Measurements from ENCODE around the gene ZNF428.

The ZNF428 gene

GRCh38 chr19:43634506-43634871 is 15.1 kb upstream of the ZNF428 start:
- Histone ChIP-seq H3K36me3 (replicated peaks) (no peaks in the 10 kb centered on the region), H3K4me3 (ENCODE audit: low read depth, low read length) (no peak overlapping the region), H3K27me3 (replicated peaks) (peaks cover 7% of the 10 kb centered on the region), H3K27ac (no peak overlapping the region)
- no peak for TF ChIP-seq CTCF (IDR thresholded peaks at IDR 0.05; ENCODE audit: low read depth, low read length, missing control alignments)
- no peak for DNase-seq
- in situ Hi-C loops (cut with HindIII; ENCODE audit: low pct_ligation_motif_present, low sequenced_read_pairs): no loop called here

GRCh38 chr19:43634068-43634467 is 14.6 kb upstream of the ZNF428 start:
- Histone ChIP-seq H3K27ac (no peak overlapping the region), H3K36me3 (replicated peaks) (no peaks in the 10 kb centered on the region), H3K27me3 (replicated peaks) (peaks cover 5% of the 10 kb centered on the region), H3K4me3 (ENCODE audit: low read depth, low read length) (no peak overlapping the region)
- no peak for DNase-seq
- in situ Hi-C loops (cut with HindIII; ENCODE audit: low pct_ligation_motif_present, low sequenced_read_pairs): no loop called here
- no peak for TF ChIP-seq CTCF (IDR thresholded peaks at IDR 0.05; ENCODE audit: low read depth, low read length, missing control alignments)

GRCh38 chr19:43633520-43633919 is 14.1 kb upstream of the ZNF428 start:
- no peaks in the 10 kb centered on the region for H3K27me3 ChIP-seq (replicated peaks)

GRCh38 chr19:43631491-43631890 is 12.1 kb upstream of the ZNF428 start:
- no peaks in the 10 kb centered on the region for H3K27me3 ChIP-seq (replicated peaks)

More at GRCh38 chr19:43633520-43633919, 14.1 kb upstream of the ZNF428 start:
- Histone ChIP-seq H3K4me3 (ENCODE audit: low read depth, low read length) (no peak overlapping the region), H3K27ac (no peak overlapping the region), H3K36me3 (replicated peaks) (no peaks in the 10 kb centered on the region)
- in situ Hi-C loops (cut with HindIII; ENCODE audit: low pct_ligation_motif_present, low sequenced_read_pairs): no loop called here
- TF ChIP-seq CTCF (IDR thresholded peaks at IDR 0.05; ENCODE audit: low read depth, low read length, missing control alignments): no peak
- DNase-seq: no peak

GRCh38 chr19:43628646-43629326 is 9.4 kb upstream of the ZNF428 start:
- no peak for DNase-seq
- Histone ChIP-seq H3K27ac (no peak overlapping the region), H3K27me3 (replicated peaks) (no peaks in the 10 kb centered on the region), H3K4me3 (ENCODE audit: low read depth, low read length) (no peak overlapping the region), H3K36me3 (replicated peaks) (no peaks in the 10 kb centered on the region)
- in situ Hi-C loops (cut with HindIII; ENCODE audit: low pct_ligation_motif_present, low sequenced_read_pairs): no loop called here
- TF ChIP-seq CTCF (IDR thresholded peaks at IDR 0.05; ENCODE audit: low read depth, low read length, missing control alignments): no peak

More at GRCh38 chr19:43631491-43631890, 12.1 kb upstream of the ZNF428 start:
- DNase-seq: no peak
- TF ChIP-seq CTCF (IDR thresholded peaks at IDR 0.05; ENCODE audit: low read depth, low read length, missing control alignments): no peak
- Histone ChIP-seq H3K27ac (no peak overlapping the region), H3K36me3 (replicated peaks) (no peaks in the 10 kb centered on the region), H3K4me3 (ENCODE audit: low read depth, low read length) (no peak overlapping the region)
- in situ Hi-C loops (cut with HindIII; ENCODE audit: low pct_ligation_motif_present, low sequenced_read_pairs): no loop called here

GRCh38 chr19:43626838-43627237 is 7.4 kb upstream of the ZNF428 start:
- H3K27ac ChIP-seq: no peak overlapping the region
- no peak for TF ChIP-seq CTCF (IDR thresholded peaks at IDR 0.05; ENCODE audit: low read depth, low read length, missing control alignments)
- in situ Hi-C loops (cut with HindIII; ENCODE audit: low pct_ligation_motif_present, low sequenced_read_pairs): no loop called here
- H3K27me3 ChIP-seq (replicated peaks): no peaks in the 10 kb centered on the region
- no peaks in the 10 kb centered on the region for H3K36me3 ChIP-seq (replicated peaks)
- H3K4me3 ChIP-seq (ENCODE audit: low read depth, low read length): no peak overlapping the region
- no peak for DNase-seq
